GM18520 (cell line): ENCODE data around the gene REEP3.
"Not testable (repeated sequence)": the region's sequence is repeated elsewhere in the genome, so short reads cannot be mapped to it uniquely, and the experiment has no call there.

Experiments
- ATAC-seq: cut with Tn5 transposase; IDR thresholded peaks from one replicate; pipeline ENCODE4 v1.9.1; 2021; ENCODE audit not compliant: unreplicated experiment

The REEP3 gene

DNA sequence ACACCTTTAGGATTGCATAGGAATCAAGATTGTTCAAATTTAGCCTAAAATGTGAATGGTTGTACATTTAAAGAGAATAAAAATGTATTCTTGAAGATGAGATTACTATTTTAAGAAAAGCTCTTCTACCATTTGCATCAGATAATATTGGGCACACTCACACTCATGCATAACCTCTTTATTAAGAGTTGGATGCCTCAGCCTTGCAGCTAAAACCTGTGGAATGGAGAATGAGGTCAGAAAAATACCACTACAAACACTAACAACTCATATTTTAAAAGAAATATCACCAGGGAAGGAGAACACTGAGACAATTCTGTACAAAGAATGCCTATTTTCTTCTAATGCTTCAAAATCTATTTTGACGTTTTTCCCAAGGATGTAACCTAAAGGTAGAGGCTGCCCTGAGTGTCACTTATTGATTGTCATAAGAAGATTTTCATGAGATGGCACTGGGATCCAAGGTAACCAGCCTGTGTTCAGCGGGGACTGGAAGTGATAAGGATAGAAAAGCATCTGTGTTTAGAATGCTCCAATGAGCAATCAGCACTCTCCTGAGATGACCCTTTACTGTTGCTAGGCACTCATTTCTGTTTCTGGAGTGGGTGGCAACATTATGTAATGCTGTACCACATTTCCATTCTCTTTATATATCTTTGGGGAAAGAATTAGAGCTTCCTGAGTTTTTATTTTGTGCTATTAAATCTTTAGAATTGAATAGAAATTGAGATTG is 26.6 kb downstream of the REEP3 start:
- ATAC-seq, result no peak

GRCh38 chr10:63548860-63549259 is 27.7 kb downstream of the REEP3 start:
- no peak for ATAC-seq

GRCh38 chr10:63549810-63550209 is 28.6 kb downstream of the REEP3 start:
- no peak for ATAC-seq

DNA sequence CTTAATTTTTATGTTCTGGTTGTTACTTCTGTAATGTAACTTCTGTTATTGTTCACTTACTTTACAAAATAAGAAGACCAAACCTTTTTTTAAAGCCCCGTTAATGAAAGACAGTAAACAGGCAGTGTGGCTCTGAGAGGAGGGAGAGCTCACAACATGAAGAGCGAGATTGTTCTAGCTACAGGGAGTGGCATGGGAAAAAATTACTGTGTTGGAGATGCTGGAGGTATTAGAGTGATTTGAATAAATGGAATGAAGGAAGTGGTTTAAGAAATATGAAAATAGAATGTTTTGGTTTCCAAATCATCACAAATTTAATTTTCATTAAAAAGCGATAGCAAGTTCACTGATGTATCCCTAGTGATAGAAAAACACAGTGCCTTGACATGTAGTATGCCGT is 31.8 kb downstream of the REEP3 start:
- no peak for ATAC-seq

DNA sequence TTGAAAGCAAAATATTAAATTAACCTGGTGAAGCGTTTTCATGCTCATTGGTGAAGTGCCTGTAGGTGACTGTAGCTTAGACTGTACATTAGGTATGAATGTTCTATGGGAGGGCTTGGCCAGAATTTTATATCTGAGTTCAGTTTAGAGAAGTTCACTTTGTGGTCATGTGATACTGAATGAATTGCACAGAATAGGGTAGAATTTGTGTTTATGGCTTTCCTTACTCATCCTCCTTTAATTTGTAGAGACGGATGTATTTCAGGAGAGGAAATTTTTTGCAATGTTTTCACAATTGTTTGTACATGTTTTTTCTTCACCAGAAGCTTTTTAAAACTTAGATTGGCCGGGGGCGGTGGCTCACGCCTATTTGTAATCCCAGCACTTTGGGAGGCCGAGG is 32.3 kb downstream of the REEP3 start:
- no peak for ATAC-seq

GRCh38 chr10:63554657-63555056 is 33.5 kb downstream of the REEP3 start:
- ATAC-seq, result no peak

- ATAC-seq, result no peak
Measured at GRCh38 chr10:63555330-63555729, 34.1 kb downstream of the REEP3 start.

GRCh38 chr10:63558132-63558784 is 37.1 kb downstream of the REEP3 start:
- ATAC-seq, result no peak

GRCh38 chr10:63561341-63561740 is 40.1 kb downstream of the REEP3 start:
- no peak for ATAC-seq

- no peak for ATAC-seq
Measured at GRCh38 chr10:63562391-63562790, 41.2 kb downstream of the REEP3 start.

- no peak for ATAC-seq
Measured at GRCh38 chr10:63562857-63563256, 41.7 kb downstream of the REEP3 start.

- no peak for ATAC-seq
Measured at GRCh38 chr10:63563623-63564022, 42.4 kb downstream of the REEP3 start.

GRCh38 chr10:63564731-63565130 is 43.5 kb downstream of the REEP3 start:
- not testable (repeated sequence) for ATAC-seq

DNA sequence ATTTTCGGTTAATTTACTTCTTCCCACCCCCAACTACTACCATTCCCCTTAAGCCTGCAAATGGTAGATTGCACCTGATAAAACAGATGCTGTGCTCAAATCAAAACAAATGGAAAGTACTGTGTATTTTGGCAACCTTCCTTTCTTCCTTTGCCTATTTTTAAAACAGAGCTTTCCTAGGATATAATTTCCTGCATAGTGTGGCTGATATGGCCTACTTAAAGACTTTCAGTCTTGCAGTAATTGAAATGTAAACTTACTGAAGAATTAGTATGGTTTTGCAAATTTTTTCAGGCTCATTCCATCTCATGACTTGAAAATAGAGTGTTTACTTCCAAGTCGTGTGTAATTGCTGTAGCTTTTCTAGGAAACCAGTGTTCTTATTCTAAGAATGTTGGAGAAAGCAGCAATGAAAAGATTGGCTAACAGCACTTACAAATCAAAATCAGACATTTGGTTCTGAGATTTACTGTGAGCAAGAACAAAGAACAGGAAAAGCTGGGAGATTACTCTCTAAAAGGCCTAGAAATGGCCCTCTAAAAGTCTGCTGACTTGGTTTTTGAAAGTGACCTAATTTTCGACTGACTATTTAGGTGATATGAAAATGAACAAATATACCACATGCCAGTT is 52.0 kb downstream of the REEP3 start:
- no peak for ATAC-seq

GRCh38 chr10:63574011-63574410 is 52.8 kb downstream of the REEP3 start:
- no peak for ATAC-seq

- ATAC-seq, result no peak
Measured at GRCh38 chr10:63576501-63576900, 55.3 kb downstream of the REEP3 start.

DNA sequence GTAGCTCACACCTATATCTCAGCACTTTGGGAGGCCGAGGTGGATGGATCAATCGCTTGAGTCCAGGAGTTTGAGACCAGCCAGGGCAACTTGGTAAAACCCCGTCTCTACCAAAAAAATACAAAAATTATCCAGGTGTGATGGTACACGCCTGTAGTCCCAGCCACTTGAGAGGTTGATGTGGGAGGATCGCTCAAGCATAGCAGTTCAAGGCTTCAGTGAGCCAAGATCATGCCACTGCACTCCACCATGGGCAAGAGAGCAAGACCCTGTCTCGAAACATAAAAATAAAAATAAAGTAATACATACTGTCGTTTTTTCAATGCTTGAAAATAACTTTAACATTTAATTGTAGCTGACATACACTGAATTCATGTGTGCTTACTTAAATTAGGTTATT is 57.3 kb downstream of the REEP3 start:
- no peak for ATAC-seq

- ATAC-seq, result no peak
Measured at GRCh38 chr10:63579371-63580014, 58.3 kb downstream of the REEP3 start.

DNA sequence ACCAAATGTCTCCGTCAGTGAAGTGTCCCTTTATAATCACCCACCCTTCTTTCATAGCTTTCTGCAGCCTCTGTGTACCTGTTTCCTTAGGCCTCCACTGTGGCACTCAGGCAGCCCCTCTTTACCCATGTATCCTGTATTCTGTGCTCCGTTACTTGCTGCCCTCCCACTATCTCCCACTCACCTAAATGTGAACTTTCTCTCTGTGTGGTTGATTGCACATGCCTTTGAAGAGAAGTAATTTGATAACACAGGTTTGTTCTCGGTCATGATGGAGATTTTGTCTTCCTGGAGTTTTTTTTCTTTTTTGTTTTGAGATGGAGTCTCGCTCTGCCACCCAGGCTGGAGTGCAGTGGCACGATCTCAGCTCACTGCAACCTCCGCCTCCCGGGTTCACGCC is 61.5 kb downstream of the REEP3 start:
- no peak for ATAC-seq

DNA sequence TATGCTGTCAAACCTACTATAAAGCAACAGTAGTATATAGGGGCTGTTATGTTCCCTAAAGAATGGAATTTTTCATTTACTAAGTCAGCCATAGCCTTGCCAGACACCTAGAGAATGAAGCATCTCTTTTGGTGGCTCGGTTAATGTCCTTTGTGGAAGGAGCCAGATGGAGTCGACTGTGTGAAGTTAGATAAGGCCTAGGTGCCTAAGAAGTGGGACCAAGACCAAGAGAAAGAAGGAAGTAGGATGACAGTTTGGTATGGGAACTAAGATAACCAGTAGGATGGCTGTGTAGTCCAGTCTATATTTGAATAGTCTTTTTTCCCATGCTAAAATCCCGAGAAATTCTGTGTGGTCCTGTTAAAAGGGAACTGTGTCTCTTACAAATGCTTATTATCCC is 62.2 kb downstream of the REEP3 start:
- ATAC-seq, result no peak

GRCh38 chr10:63583909-63584724 is 62.9 kb downstream of the REEP3 start:
- no peak for ATAC-seq
